ENCODE data around the gene GZMM.

The GZMM gene

GRCh38 chr19:570937-571565 lies 27.2 kb downstream of the GZMM start (continued):
- TF ChIP-seq, protein P1, sequence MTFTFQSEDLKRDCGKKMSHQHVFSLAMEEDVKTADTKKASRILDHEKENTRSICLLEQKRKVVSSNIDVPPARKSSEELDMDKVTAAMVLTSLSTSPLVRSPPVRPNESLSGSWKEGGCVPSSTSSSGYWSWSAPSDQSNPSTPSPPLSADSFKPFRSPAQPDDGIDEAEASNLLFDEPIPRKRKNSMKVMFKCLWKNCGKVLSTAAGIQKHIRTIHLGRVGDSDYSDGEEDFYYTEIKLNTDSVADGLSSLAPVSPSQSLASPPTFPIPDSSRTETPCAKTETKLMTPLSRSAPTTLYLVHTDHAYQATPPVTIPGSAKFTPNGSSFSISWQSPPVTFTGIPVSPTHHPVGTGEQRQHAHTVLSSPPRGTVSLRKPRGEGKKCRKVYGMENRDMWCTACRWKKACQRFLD (tag by site-specific recombination; IDR thresholded peaks at IDR 0.05) = no peak
- TF ChIP-seq ZNF670 (tag by site-specific recombination; IDR thresholded peaks at IDR 0.05; ENCODE audit: low read depth) (no peak), ZNF169 (tag by site-specific recombination; IDR thresholded peaks at IDR 0.05) (no peak), ZNF677 (tag by site-specific recombination; IDR thresholded peaks at IDR 0.05) (no peak), HOXA7 (CRISPR knock-in tag; IDR thresholded peaks at IDR 0.05; ENCODE audit: borderline replicate concordance) (no peak), ZNF585B (tag by site-specific recombination; IDR thresholded peaks at IDR 0.05) (no peak), ZNF2 (tag by site-specific recombination; IDR thresholded peaks at IDR 0.05) (0 out of 2 replicates have a peak, but pooled peaks have one; percentile 27), REPIN1 (tag by site-specific recombination; IDR thresholded peaks at IDR 0.05; ENCODE audit: low read depth) (no peak), ZNF530 (tag by site-specific recombination; IDR thresholded peaks at IDR 0.05; ENCODE audit: low read depth) (no peak), ZNF624 (tag by site-specific recombination; IDR thresholded peaks at IDR 0.05) (no peak), ZBTB1 (tag by site-specific recombination; IDR thresholded peaks at IDR 0.05) (no peak), KLF16 (tag by site-specific recombination; IDR thresholded peaks at IDR 0.05) (no peak), ZNF292 (tag by site-specific recombination; IDR thresholded peaks at IDR 0.05; ENCODE audit: borderline replicate concordance, low read depth) (no peak), ZNF514 (tag by site-specific recombination; IDR thresholded peaks at IDR 0.05) (no peak), TSHZ1 (tag by site-specific recombination; IDR thresholded peaks at IDR 0.05; ENCODE audit: borderline replicate concordance) (no peak), PRDM6 (tag by site-specific recombination; IDR thresholded peaks at IDR 0.05) (no peak), ZNF366 (tag by site-specific recombination; conservative IDR thresholded peaks at IDR 0.05) (0 out of 2 replicates have a peak, but pooled peaks have one; percentile 40), ZNF211 (tag by site-specific recombination; IDR thresholded peaks at IDR 0.05; ENCODE audit: low read depth) (no peak), MZF1 (tag by site-specific recombination; IDR thresholded peaks at IDR 0.05; ENCODE audit: borderline replicate concordance) (no peak), ZNF132 (tag by site-specific recombination; IDR thresholded peaks at IDR 0.05; ENCODE audit: borderline replicate concordance) (no peak), ZNF10 (tag by site-specific recombination; IDR thresholded peaks at IDR 0.05) (no peak), ZNF341 (tag by site-specific recombination; IDR thresholded peaks at IDR 0.05; ENCODE audit: low read depth) (peak; percentile 94), ZBTB48 (tag by site-specific recombination; IDR thresholded peaks at IDR 0.05) (no peak), ZNF311 (tag by site-specific recombination; IDR thresholded peaks at IDR 0.05; ENCODE audit: borderline replicate concordance) (no peak), GLI2 (tag by site-specific recombination; IDR thresholded peaks at IDR 0.05; ENCODE audit: borderline replicate concordance, low read depth) (no peak), KLF10 (tag by site-specific recombination; IDR thresholded peaks at IDR 0.05) (no peak), ZXDB (tag by site-specific recombination; IDR thresholded peaks at IDR 0.05) (peak; percentile 63)
- TF ChIP-seq, protein P2, sequence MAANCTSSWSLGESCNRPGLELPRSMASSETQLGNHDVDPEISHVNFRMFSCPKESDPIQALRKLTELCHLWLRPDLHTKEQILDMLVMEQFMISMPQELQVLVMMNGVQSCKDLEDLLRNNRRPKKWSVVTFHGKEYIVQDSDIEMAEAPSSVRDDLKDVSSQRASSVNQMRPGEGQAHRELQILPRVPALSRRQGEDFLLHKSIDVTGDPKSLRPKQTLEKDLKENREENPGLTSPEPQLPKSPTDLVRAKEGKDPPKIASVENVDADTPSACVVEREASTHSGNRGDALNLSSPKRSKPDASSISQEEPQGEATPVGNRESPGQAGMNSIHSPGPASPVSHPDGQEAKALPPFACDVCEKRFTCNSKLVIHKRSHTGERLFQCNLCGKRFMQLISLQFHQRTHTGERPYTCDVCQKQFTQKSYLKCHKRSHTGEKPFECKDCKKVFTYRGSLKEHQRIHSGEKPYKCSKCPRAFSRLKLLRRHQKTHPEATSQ (tag by site-specific recombination; IDR thresholded peaks at IDR 0.05) = no peak
- TF ChIP-seq, protein P3, sequence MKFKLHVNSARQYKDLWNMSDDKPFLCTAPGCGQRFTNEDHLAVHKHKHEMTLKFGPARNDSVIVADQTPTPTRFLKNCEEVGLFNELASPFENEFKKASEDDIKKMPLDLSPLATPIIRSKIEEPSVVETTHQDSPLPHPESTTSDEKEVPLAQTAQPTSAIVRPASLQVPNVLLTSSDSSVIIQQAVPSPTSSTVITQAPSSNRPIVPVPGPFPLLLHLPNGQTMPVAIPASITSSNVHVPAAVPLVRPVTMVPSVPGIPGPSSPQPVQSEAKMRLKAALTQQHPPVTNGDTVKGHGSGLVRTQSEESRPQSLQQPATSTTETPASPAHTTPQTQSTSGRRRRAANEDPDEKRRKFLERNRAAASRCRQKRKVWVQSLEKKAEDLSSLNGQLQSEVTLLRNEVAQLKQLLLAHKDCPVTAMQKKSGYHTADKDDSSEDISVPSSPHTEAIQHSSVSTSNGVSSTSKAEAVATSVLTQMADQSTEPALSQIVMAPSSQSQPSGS (tag by site-specific recombination; IDR thresholded peaks at IDR 0.05; ENCODE audit: low read depth) = no peak
- TF ChIP-seq, protein P4, sequence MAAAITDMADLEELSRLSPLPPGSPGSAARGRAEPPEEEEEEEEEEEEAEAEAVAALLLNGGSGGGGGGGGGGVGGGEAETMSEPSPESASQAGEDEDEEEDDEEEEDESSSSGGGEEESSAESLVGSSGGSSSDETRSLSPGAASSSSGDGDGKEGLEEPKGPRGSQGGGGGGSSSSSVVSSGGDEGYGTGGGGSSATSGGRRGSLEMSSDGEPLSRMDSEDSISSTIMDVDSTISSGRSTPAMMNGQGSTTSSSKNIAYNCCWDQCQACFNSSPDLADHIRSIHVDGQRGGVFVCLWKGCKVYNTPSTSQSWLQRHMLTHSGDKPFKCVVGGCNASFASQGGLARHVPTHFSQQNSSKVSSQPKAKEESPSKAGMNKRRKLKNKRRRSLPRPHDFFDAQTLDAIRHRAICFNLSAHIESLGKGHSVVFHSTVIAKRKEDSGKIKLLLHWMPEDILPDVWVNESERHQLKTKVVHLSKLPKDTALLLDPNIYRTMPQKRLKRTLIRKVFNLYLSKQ (tag by site-specific recombination; IDR thresholded peaks at IDR 0.05; ENCODE audit: borderline replicate concordance) = no peak
